NCI-H2029 (cell line): ENCODE data around the gene ZNF563.
"Not testable (repeated sequence)": the region's sequence is repeated elsewhere in the genome, so short reads cannot be mapped to it uniquely, and the experiment has no call there.

Source experiments
- DNase-seq: peaks from one replicate; lab custom pipeline; 2025; lab: John Stamatoyannopoulos, UW

Gene ZNF563

DNA sequence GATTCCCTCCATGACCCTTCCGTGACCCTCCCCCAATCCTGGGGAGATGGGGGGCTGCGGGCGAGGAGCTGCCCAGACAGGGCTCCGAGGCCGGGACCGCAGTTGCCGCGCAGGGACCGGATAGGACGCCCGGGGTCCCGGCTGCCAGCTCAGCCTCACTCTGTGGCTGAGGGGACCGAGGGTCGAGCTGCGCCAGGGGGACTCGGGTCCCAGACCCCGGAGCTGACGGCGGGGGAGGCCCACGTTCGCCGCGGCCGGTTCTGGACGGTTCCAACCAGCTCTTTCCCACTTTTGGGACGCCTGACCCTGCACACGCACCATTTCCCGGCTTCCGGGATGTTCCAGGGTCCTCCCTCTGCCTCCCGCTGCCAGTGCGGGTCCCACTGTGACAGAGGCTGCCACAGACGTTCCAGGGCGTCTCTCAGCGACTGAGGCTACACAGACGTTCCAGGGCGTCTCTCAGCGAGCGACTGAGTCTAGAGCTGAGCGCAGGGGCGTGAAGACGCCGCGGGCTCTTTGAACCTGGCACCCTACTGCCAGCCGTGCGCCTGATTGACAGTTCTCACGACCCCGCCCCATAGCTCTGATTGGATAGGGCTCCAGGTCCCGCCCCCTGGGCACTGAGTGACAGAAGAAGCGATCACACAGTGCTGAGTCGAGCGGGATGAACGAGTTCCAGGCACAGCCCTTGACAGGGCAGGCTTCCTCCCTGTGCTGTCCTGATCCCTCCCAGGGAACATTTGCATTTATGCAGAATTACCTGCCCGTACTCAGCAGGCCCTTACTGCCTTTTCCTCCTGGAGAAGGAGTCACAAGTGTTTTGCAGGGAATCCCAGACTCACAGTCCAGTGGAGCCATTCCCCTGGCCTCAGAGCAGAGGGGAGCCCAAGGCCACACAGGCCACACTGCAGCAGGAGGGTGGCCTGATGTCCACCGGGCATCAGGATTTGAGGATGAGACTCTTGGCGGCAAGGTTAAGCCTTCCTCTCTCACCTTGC, at the start of gene ZNF563:
Gene ZNF563 (minus strand): TSS at position 472 of the 998 bp plus-strand sequence. CDS start 151 bp downstream, at position 321.
- DNase-seq: peak; percentile 95

DNA sequence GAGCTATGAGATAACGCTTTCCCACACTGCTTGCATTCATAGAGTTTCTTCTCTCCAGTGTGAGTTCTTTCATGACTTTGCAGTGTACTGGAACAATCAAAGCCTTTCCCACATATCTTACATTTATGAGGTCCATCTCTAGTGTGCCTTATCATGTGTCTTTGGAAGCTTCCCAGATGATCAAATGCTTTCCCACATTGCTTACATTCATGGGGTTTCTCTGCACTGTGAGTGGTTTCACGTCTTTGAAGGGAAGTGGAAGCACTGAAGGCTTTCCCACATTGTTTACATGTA, 47.0 kb upstream of the ZNF563 start:
- DNase-seq: no peak

- no peak for DNase-seq
These were observed 46.5 kb upstream of the ZNF563 start for GRCh38 chr19:12379732-12380443.

DNA sequence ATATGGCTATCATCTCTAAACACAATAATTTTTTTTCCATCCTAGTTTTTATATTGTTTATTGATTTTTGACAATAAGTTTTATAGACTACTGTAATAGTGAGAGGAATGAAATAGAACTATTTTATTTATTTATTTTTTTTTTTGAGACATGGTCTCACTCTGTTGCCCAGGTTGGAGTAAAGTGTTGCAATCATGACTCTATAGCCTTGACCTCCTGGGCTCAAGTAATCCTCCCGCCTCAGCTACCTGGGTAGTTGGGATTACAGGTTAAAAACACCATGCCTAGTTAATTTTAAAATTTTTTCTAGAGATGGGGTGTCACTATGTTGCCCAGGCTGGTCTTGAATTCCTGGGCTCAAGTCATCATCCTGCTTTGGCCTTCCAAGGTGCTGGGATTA, 40.6 kb upstream of the ZNF563 start:
- no peak for DNase-seq

- DNase-seq: peak; percentile 94
These were observed 32.1 kb upstream of the ZNF563 start, which contains the start of gene ZNF442 for GRCh38 chr19:12365236-12366162. ZNF442 (minus strand) TSS chr19:12365683; CDS start chr19:12363631, 2,052 bp downstream.

GRCh38 chr19:12364391-12365235, 31.2 kb upstream of the ZNF563 start:
- DNase-seq: no peak

DNA sequence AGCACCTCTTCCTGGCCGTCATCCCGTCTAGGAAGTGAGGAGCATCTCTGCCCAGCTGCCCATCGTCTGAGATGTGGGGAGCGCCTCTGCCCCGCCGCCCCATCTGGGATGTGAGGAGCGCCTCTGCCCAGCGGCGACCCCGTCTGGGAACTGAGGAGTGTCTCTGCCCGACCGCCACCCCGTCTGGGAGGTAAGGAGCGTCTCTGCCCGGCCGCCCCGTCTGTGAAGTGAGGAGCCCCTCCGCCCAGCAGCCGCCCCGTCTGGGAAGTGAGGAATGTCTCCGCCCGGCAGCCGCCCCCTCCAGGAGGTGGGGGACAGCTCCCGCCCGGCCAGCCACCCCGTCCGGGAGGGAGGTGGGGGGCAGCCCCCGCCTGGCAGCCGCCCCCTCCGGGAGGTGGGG, 28.8 kb upstream of the ZNF563 start:
- DNase-seq: not testable (repeated sequence)

DNA sequence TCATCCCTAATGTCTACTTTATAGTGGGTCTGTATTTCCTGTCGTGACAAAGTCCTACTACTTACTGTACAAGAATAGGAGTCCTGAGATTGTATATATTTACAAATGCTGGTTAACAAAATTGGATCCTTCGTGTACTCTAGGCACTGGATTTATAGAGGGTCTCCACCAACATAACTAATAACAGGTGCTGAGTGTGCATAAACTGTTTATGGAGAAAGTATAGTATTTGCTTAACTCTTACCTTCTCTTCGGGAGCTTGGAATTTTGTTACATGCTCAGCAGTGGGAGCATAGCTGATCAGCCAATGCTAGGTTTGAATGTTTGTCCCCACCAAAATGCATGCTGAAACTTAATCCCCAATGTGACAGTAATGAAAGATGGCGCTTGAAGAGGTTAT, 19.9 kb upstream of the ZNF563 start:
- DNase-seq: no peak

GRCh38 chr19:12350890-12351197, 17.4 kb upstream of the ZNF563 start:
- no peak for DNase-seq

- DNase-seq: no peak
These were observed 16.9 kb upstream of the ZNF563 start for GRCh38 chr19:12350185-12350889.

DNA sequence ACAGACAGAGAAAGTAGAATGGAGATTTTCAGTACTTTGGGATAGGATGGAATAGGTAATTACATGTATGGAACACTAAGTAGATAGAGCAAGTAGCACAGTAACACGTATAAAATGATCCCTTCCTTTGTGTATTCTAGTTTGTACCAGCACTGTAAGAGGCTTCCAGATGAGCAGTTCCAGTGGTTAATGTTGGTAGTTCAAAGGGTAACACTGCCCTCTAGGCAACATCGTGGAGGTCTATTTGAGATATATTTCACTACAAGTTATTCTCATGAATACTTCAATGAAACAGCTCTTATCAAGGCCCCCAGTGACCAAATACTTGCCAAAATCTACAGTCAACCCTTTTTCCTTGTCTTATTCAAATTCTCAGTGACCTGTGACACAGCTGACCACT, 13.5 kb upstream of the ZNF563 start:
- DNase-seq: no peak

DNA sequence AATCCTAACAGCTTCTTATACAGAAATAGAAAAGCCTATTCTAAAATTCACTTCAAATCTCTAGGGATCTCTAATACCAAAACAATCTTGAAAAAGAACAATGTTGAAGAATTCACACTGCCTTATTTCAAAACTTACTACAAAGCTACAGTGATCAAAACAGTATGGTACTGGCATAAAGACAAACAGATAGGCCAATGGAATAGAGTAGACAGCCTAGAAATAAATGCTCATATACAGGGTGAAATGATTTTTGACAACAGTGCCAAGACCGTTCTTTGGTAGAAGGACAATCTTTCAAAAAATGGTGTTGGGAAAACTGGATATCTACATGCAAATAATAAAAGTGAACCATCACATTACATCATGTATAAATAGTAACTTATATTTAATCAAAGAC, 11.8 kb upstream of the ZNF563 start:
- DNase-seq: no peak

DNA sequence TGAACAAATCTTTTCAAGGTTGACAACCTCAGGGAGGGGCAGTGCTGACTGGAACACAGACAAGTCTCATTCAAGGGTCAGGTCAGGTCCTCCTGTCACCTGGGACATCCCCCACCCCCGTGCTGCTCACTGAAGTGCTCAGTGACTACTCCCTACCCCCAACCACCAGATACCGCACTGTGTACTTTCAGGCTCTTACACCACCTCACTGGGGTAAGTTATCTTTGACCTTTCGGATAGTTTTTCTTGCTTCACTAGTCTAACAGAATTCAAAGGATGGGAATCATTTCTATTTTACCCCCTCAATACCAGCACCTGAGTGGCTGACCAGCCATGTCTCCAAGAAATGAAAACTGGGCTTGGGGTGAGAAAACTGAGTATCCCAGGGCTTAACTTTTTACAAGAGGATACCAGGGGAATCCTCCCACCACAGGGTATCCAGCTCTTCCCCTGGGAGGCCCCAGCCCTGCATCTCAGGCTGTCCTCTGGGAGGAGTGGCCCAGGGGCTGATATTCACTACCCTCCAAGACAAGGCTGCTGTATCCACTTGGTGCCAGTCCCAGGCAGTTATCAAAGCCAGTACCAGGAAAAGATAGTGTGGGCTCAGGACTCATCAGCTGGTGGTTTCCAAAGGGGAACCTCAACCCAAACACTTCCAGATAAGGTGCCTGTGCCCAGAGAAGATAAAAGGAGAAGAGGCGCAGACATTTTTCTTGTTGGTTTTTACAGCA, 2.1 kb downstream of the ZNF563 start:
- no peak for DNase-seq

DNA sequence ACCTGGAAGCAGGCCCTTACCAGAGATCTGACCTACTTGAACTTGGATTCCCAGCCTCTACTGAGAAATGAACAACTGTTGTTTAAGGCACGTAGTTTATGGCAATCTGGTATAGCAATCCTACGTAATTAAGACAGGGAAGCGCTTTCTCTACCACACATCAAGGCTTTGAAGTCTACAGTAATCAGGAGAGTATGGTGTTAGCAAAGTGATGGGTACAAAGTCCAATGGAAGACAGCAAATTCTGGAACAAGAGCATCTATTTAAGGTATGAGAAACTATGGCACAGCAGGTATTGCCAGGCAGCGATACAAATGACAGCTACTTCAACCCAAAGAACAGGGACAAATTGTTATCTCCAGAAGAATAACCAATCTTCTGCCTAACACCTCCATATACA, 3.1 kb downstream of the ZNF563 start:
- DNase-seq: no peak

DNA sequence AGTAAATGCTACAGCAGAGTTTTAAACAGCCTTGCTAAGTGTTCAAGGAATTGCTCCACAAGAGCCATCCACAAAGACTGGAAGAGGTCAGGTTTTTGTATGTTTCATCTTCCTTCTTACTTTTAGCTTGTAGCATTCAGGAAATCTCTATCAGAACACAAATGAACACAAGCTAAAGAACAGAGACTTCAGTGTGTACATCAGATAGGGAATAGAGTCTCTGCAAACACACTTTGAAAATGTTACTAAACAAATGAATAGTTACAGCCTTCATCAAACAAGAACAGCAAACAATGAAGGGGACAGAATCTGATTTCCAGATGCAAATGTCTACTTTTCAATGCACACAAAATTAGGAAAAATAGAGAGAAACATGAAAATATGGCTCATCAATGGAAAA, 7.7 kb downstream of the ZNF563 start:
- no peak for DNase-seq

DNA sequence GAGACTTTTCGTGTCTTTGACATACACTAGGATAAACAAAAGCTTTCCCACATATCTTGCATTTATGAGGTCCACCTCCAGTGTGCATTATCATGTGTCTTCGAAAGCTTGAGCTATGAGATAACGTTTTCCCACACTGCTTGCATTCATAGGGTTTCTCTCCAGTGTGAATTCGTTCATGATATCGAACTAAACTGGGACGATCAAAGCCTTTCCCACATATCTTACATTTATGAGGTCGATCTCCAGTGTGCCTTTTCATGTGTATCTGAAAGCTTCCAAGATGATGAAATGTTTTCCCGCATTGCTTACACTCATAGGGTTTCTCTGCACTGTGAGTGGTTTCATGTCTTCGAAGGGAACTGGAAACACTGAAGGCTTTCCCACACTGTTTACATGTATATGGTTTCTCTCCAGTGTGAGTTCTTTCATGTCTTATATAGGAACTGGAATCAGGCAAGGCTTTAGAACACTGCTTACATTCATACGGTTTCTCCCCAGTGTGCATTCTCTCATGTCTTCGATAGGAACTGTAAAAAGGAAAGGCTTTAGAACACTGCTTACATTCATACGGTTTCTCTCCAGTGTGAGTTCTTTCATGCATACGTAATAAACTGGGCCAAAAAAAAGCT, 14.5 kb downstream of the ZNF563 start:
- no peak for DNase-seq

DNA sequence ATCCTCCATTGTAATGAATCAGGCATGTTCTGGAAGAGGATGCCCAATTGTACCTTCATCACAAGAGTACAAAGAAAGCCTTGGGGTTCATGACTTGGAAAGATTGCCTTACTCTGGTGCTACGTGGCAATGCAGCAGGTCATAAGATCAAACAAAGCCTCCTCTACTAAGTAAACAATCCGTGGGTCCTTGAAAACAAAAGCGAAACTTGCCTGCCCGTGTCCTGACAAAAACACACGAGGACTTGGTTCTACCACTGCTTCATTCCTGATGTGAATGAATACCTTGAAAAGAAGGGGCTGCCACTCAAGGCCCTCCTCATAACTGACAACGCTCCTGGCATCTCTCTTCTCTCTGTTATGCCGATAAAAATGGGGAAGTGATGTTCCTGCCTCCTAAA, 18.9 kb downstream of the ZNF563 start:
- DNase-seq: peak; percentile 5

GRCh38 chr19:12308891-12309290, 24.5 kb downstream of the ZNF563 start:
- not testable (repeated sequence) for DNase-seq

DNA sequence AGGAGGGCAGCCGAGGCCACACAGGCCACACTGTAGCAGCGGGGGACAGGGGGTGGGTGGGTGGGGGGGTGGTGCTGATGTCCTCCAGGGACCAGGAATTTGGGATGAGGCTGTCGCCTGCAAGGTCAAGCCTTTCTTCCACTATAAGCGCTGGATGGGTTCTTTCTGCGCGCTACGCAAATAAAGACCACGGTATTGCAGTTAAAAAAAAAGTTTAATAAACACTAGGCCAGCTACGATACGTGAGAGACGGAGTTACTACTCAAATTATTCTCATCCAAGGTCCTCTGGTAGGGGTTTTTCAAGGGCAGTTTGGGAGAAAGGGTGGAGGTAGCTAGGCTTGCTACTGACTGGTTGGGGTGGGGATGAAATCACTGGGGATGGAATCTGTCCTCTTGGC, 38.2 kb downstream of the ZNF563 start:
- DNase-seq: no peak
